Neural cell (in vitro differentiated cells): ENCODE results near the gene PPP2R1A.

Source experiments
- CTCF ChIP-seq: fragments of 450-650 bp; IDR thresholded peaks from 2 replicates; pipeline ENCODE4 v1.5.1; 2014; ENCODE audit warnings: antibody characterized with exemption, mild to moderate bottlenecking, moderate library complexity; ENCODE audit not compliant: poor library complexity, severe bottlenecking
- POLR2AphosphoS5 ChIP-seq: IDR thresholded peaks from 2 replicates; pipeline ENCODE4 v1.6.1; 2012
- RAD21 ChIP-seq: fragments of 450-650 bp; conservative IDR thresholded peaks from 2 replicates; pipeline ENCODE4 v1.6.1; 2014; ENCODE audit warnings: antibody characterized with exemption, mild to moderate bottlenecking, moderate library complexity
- REST ChIP-seq: IDR thresholded peaks from 2 replicates; pipeline ENCODE4 v1.6.1; 2012; ENCODE audit warnings: borderline replicate concordance
- SMC3 ChIP-seq: fragments of 450-650 bp; conservative IDR thresholded peaks from 2 replicates; pipeline ENCODE4 v1.6.1; 2014; ENCODE audit warnings: antibody characterized with exemption, mild to moderate bottlenecking, moderate library complexity; ENCODE audit not compliant: poor library complexity
- TAF1 ChIP-seq: IDR thresholded peaks from 2 replicates; pipeline ENCODE4 v1.6.1; 2012; ENCODE audit warnings: low read depth

- TF ChIP-seq CTCF (peak; percentile 2), REST (no peak), POLR2AphosphoS5 (peak; percentile 96), RAD21 (no peak), TAF1 (no peak), SMC3 (no peak)
Observed at GRCh38 chr19:52188822-52189734, 774 bp upstream of the PPP2R1A start.
